Measurements from ENCODE around the gene LRRFIP2.

GRCh38 chr3:37071921-37072320, 102.5 kb downstream of the LRRFIP2 start:
- TF ChIP-seq CTCF (IDR thresholded peaks at IDR 0.05) (no peak), POLR2A (IDR thresholded peaks at IDR 0.05) (no peak)
